ENCODE data around the gene ALG1L2.

DNA sequence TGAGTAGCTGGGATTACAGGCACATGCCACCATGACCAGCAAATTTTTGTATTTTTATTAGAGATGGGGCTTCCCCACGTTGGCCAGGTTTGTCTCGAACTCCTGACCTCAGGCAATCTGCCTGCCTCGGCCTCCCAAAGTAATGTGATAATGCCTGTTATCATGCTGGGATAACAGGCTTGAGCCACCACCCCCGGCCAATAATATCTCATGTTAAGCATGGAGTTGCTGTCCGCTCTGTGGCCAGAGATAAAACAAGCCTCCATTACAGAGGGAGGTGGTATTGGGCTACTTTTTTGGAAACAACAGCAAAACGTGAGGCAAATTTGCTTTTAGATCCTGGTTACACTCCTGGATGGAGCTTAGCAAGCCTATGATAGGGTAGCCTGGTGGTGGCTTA lies 32.9 kb upstream of the ALG1L2 start:
- no peak for TF ChIP-seq POLR2A (IDR thresholded peaks at IDR 0.05)
- TF ChIP-seq, protein P1, sequence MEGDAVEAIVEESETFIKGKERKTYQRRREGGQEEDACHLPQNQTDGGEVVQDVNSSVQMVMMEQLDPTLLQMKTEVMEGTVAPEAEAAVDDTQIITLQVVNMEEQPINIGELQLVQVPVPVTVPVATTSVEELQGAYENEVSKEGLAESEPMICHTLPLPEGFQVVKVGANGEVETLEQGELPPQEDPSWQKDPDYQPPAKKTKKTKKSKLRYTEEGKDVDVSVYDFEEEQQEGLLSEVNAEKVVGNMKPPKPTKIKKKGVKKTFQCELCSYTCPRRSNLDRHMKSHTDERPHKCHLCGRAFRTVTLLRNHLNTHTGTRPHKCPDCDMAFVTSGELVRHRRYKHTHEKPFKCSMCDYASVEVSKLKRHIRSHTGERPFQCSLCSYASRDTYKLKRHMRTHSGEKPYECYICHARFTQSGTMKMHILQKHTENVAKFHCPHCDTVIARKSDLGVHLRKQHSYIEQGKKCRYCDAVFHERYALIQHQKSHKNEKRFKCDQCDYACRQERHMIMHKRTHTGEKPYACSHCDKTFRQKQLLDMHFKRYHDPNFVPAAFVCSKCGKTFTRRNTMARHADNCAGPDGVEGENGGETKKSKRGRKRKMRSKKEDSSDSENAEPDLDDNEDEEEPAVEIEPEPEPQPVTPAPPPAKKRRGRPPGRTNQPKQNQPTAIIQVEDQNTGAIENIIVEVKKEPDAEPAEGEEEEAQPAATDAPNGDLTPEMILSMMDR (IDR thresholded peaks at IDR 0.05), result no peak
- TF ChIP-seq POLR2AphosphoS5 (IDR thresholded peaks at IDR 0.05; ENCODE audit: insufficient read depth in 1 of 2, low read depth in 1 of 2), result no peak

Data from vagina (tissue), 2 donors.